ENCODE results near the gene MYF5. TPM values are rescaled to one million over a fixed set of nuclear protein-coding genes. Genes with fewer than 3 reads are reported as not detected.

MYF5 gene
- total and polyA plus RNA-seq, 2 donors (not counting 1 experiment from before 2014, with no cell fraction given) = not detected

GRCh38 chr12:80681287-80681686, 35.4 kb upstream of the MYF5 start:
- H3K9me3 ChIP-seq (ENCODE audit: control insufficient read depth, insufficient read depth, low read depth, low read length) = no peaks in the 10 kb centered on the region
- no peaks in the 10 kb centered on the region for H3K79me2 ChIP-seq (ENCODE audit: control insufficient read depth, insufficient read depth, low read length)
- H4K20me1 ChIP-seq (ENCODE audit: control insufficient read depth, extremely low read depth, insufficient read depth, low read length) = no peaks in the 10 kb centered on the region
- no peaks in the 10 kb centered on the region for H3K4me1 ChIP-seq (ENCODE audit: control insufficient read depth, extremely low read depth, insufficient read depth, low read length)
- H3K4me2 ChIP-seq (ENCODE audit: extremely low read depth, insufficient read depth, low read length) = no peak overlapping the region
- no peak overlapping the region for H3K9ac ChIP-seq (ENCODE audit: insufficient read depth, low read length)
- H3K36me3 ChIP-seq (ENCODE audit: control insufficient read depth, insufficient read depth, low read length) = no peaks in the 10 kb centered on the region
- no peak overlapping the region for H3K4me3 ChIP-seq (replicated peaks in 1 of 4; ENCODE audit: control extremely low read depth in 1 of 4, insufficient read depth in 1 of 4, low read depth in 3 of 4, low read length in 4 of 4)
- no peak for DNase-seq (ENCODE audit: low read depth in 2 of 2)
- no peak overlapping the region for H3K27ac ChIP-seq (ENCODE audit: insufficient read depth, low read length)
- TF ChIP-seq EZH2 (IDR thresholded peaks at IDR 0.05; ENCODE audit: low read length, missing control alignments) (no peak), CTCF (conservative IDR thresholded peaks at IDR 0.05 in 1 of 2, IDR thresholded peaks at IDR 0.05 in 1 of 2; ENCODE audit: low read depth in 1 of 2, low read length in 2 of 2) (no peak)
- H2AFZ ChIP-seq (ENCODE audit: low read length) = no peak overlapping the region
- no peaks in the 10 kb centered on the region for H3K27me3 ChIP-seq (ENCODE audit: control insufficient read depth, insufficient read depth, low read length)

GRCh38 chr12:80681786-80682185, 34.9 kb upstream of the MYF5 start:
- H3K9ac ChIP-seq (ENCODE audit: insufficient read depth, low read length) = no peak overlapping the region
- no peak for TF ChIP-seq CTCF (conservative IDR thresholded peaks at IDR 0.05 in 1 of 2, IDR thresholded peaks at IDR 0.05 in 1 of 2; ENCODE audit: low read depth in 1 of 2, low read length in 2 of 2)
- no peak for TF ChIP-seq EZH2 (IDR thresholded peaks at IDR 0.05; ENCODE audit: low read length, missing control alignments)
- H3K27ac ChIP-seq (ENCODE audit: insufficient read depth, low read length) = no peak overlapping the region
- no peak overlapping the region for H3K4me2 ChIP-seq (ENCODE audit: extremely low read depth, insufficient read depth, low read length)
- no peaks in the 10 kb centered on the region for H3K79me2 ChIP-seq (ENCODE audit: control insufficient read depth, insufficient read depth, low read length)
- H2AFZ ChIP-seq (ENCODE audit: low read length) = no peak overlapping the region
- no peaks in the 10 kb centered on the region for H3K36me3 ChIP-seq (ENCODE audit: control insufficient read depth, insufficient read depth, low read length)
- no peak for DNase-seq (ENCODE audit: low read depth in 2 of 2)
- no peak overlapping the region for H3K4me3 ChIP-seq (replicated peaks in 1 of 4; ENCODE audit: control extremely low read depth in 1 of 4, insufficient read depth in 1 of 4, low read depth in 3 of 4, low read length in 4 of 4)
- no peaks in the 10 kb centered on the region for H3K27me3 ChIP-seq (ENCODE audit: control insufficient read depth, insufficient read depth, low read length)
- H4K20me1 ChIP-seq (ENCODE audit: control insufficient read depth, extremely low read depth, insufficient read depth, low read length) = no peaks in the 10 kb centered on the region
- no peaks in the 10 kb centered on the region for H3K4me1 ChIP-seq (ENCODE audit: control insufficient read depth, extremely low read depth, insufficient read depth, low read length)
- H3K9me3 ChIP-seq (ENCODE audit: control insufficient read depth, insufficient read depth, low read depth, low read length) = no peaks in the 10 kb centered on the region

GRCh38 chr12:80684077-80684495, 32.6 kb upstream of the MYF5 start:
- Histone ChIP-seq H4K20me1 (ENCODE audit: control insufficient read depth, extremely low read depth, insufficient read depth, low read length) (no peaks in the 10 kb centered on the region), H3K4me1 (ENCODE audit: control insufficient read depth, extremely low read depth, insufficient read depth, low read length) (no peaks in the 10 kb centered on the region), H3K27ac (ENCODE audit: insufficient read depth, low read length) (no peak overlapping the region), H3K4me2 (ENCODE audit: extremely low read depth, insufficient read depth, low read length) (no peak overlapping the region), H2AFZ (ENCODE audit: low read length) (no peak overlapping the region), H3K9me3 (ENCODE audit: control insufficient read depth, insufficient read depth, low read depth, low read length) (no peaks in the 10 kb centered on the region), H3K36me3 (ENCODE audit: control insufficient read depth, insufficient read depth, low read length) (no peaks in the 10 kb centered on the region), H3K4me3 (replicated peaks in 1 of 4; ENCODE audit: control extremely low read depth in 1 of 4, insufficient read depth in 1 of 4, low read depth in 3 of 4, low read length in 4 of 4) (no peak overlapping the region), H3K27me3 (ENCODE audit: control insufficient read depth, insufficient read depth, low read length) (no peaks in the 10 kb centered on the region), H3K79me2 (ENCODE audit: control insufficient read depth, insufficient read depth, low read length) (no peaks in the 10 kb centered on the region), H3K9ac (ENCODE audit: insufficient read depth, low read length) (no peak overlapping the region)
- TF ChIP-seq EZH2 (IDR thresholded peaks at IDR 0.05; ENCODE audit: low read length, missing control alignments) = no peak
- no peak for TF ChIP-seq CTCF (conservative IDR thresholded peaks at IDR 0.05 in 1 of 2, IDR thresholded peaks at IDR 0.05 in 1 of 2; ENCODE audit: low read depth in 1 of 2, low read length in 2 of 2)
- no peak for DNase-seq (ENCODE audit: low read depth in 2 of 2)
